Activated naive CD4-positive, alpha-beta T cell treated with Interleukin-2 at 50 U/mL for 16 hours (primary cell): Measurements from ENCODE around the gene FAM163A.
"Not testable (repeated sequence)": the region's sequence is repeated elsewhere in the genome, so short reads cannot be mapped to it uniquely, and the experiment has no call there.

Experiments used
- DNase-seq: peaks from one replicate; pipeline ENCODE4 v3.0.0-alpha.2; 2020

FAM163A gene

GRCh38 chr1:179817789-179818188 is 74.7 kb downstream of the FAM163A start:
- DNase-seq: no peak

DNA sequence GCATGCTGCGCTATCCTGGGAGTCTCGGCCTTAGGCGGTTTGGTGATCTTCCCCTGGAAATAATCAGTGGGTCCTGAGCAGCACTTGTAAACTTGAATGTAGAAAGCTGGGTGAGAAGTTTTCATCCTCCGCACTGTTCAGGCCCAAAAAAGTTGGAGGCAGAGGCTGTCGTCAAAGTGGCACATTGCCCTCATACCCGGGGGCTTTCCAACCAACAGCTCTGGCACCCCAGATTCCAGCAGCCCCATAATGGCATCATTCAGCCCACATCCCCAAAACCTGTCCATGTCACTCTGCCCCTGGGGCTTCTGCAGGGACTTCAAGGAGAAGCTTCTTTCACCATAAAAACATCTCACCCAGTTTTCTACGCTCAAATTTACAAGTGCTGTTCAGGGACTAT is 75.2 kb downstream of the FAM163A start:
- DNase-seq: no peak

DNA sequence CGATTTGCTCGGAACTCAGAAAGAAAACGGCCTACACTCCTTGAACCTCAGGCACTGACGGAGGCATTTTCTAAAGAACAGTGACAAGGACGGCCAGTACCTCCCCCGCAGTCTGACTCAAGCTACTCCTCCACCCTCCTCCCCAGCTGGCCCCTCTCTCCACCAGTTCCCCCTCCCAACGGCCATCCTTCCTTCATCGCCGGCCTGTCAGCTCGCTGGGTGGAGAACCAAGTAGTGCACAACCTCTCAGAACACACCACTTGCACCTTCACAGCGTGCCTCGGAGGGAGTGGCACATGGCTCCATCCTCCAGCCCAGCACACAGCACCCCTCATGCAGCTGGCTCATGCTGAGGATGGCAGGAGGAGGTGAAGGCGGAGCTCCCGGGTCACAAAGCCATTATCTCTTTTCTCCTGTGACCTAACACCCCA is 75.7 kb downstream of the FAM163A start:
- DNase-seq: no peak

GRCh38 chr1:179820226-179820970 is 77.3 kb downstream of the FAM163A start:
- DNase-seq: no peak

DNA sequence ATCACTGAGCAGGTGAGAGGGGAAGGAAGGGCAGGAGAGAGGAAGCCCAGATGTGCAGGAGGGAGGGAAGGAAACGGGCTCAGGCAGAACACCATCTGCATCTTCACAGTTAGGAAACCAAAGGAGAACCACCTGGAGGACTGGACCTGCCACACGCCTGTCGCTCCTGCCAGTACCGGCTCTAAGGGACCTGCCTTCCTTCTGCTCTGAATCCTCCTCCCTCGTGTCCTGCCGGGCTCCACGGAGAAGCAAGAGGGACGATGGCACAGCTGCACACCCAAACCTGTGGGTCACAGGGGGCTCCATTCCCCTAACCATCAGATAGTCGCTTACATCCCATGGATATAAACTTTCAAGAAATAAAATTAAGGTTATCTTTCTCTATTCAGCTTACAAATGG is 78.4 kb downstream of the FAM163A start:
- no peak for DNase-seq

DNA sequence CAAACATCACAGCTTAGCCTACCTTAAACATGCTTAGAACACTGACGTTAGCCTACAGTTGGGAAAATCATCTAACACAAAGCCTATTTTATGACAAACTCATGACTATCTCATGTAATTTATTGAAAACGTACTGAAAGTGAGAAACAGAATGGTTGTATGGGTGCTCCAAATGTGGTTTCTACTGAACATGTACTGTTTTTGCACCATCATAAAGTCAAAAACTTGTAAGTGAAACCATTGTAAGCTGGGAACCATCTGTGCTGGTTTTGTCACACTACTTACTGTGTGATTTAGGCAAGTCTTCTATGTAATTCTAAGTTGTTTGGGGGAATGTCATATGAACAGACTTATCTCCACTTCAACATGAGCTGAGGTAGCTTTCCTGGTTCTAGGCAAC is 79.0 kb downstream of the FAM163A start:
- no peak for DNase-seq

DNA sequence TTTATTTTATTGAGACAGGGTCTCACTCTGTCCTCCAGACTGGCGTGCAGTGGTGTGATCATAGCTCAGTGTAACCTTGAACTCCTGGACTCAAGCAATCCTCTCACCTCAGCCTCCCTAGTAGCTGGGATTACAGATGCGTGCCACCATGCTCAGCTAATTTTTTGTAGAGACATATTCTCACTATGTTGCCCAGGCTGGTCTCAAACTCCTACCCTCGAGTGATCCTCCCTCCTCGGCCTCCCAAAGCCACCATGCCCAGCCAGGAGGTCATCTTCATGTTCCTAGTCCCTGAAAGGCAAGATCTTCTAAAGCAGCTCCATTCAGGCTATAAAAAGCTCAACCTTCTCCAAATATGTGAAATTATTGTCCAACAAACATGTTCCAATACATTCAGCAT is 80.6 kb downstream of the FAM163A start:
- no peak for DNase-seq

- DNase-seq: no peak
Observed at GRCh38 chr1:179824265-179824664, 81.2 kb downstream of the FAM163A start.

DNA sequence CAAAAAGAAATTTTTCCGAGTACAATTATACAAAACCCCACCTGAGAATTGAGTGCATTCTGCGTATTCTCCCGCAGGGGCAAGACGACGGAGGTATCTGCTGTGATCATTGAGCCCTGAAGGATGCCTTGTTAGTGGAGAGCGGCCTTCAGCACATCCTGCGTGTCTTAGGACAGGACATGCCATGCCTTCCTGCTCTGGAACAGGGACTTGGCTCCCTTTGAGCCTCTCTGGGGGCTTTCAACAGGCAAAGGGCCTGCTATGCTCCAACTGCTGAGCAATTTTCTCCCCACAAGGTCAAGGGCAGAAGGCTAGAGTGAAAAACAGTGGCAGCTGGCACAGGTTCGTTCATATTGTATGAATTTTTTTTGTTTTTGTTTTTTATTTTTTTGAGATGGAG is 82.1 kb downstream of the FAM163A start:
- DNase-seq: no peak

DNA sequence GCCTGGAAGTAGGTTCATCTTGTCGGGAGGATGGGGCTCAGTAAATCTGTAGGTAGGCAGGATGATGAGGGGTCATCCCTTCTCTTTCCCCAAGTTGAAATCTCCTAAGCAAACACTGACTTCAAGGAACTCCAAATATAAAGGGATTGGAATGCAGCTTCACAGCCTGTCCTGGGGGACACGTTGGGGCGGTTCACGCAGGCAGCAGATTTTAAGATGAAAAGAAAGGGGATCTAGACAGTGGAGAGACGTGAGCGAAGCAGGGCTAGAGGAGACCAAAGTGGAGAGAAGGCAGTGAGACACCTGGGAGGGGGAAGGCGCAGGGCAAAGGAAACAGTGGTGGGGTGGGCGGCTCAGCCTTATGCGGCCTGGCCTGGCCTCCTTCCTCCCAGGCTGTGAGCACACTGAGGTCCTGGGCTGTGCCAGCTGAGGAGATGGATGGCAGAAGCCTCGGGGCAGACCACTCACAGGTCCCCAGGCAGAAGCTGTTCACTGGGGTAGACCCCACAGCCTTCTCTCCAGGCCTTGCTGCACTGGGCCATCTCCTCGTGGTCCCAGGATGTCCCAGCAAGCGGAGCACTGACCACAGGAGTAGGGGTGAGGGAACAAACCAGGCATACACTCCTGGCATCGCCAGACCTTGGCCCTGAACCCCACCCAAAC is 82.8 kb downstream of the FAM163A start:
- DNase-seq: no peak

DNA sequence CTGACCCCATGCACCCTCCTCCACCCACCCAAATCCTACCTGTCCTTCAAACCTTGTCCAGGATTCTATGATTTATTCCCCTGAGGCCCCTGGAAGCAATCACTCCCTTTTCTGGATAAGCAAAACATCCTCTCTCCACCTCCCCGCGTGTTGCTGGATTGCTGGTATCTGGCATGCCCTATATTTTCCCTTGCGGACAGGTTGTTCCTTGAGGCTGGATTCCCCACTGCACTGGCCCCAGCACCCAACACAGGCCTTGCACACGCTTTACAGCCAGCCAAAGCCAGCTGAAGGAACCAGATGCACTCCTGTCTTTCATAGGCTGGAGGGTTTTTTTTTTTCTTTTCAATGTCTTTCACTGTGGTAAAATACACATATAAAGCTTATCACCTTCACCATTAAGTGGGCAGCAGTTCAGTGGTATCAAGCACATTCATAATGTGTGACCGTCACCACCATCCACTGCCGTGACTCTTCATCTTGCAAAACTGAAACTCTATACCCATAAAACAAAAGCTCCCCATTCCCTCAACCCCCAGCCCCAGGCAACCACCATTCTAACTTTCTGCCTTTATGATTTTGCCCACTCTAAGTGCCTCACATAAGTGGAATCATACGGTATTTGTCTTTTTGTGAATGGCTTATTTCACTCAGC is 83.7 kb downstream of the FAM163A start:
- DNase-seq: no peak

DNA sequence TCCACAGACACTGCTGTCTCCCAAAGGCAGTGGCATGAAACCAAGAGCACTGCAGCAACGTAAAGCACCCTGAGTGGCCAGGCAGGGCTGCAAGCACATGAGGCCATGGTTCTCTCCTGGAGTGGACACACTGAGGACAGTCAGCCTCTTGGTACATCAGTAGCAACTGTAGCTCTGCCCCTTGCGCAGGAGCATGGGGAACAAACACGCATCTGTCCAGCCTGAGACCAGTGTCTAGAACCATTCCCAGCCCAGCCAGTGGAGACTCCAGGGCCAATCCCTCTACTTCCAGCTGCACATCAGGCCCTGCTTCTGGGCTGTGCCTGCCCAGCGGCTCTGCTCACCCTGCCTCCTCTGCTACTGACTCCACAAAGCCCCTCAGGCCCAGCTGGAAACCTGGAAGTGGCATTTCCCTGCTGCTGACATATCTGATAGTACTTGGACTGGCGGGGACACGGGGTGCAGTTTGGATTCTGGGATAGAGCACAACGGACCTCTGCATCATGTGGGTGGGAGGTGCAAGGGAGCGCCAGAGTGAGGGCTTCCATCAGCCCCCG is 85.5 kb downstream of the FAM163A start:
- DNase-seq: no peak

DNA sequence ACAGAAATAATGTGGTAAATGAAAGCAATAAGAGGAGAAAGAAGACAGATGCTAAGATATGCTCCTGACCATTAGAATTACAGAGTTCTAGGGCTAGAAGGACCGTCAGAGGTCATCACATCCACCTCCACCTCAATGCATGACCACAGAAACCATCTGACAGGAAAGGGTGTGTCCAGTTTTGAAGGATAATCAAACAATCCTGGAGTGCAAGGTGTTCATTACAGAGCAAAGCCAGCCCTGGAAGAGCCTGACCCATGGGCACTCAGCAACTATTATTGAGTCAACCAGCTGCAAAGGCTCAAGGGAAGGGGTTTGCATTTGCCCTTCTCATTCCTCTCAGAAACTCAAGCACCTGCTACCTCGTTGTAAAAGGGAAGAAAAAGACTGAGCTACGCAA is 88.1 kb downstream of the FAM163A start:
- no peak for DNase-seq

- DNase-seq: peak; percentile 7
Observed at GRCh38 chr1:179831852-179832699, 89.0 kb downstream of the FAM163A start.

DNA sequence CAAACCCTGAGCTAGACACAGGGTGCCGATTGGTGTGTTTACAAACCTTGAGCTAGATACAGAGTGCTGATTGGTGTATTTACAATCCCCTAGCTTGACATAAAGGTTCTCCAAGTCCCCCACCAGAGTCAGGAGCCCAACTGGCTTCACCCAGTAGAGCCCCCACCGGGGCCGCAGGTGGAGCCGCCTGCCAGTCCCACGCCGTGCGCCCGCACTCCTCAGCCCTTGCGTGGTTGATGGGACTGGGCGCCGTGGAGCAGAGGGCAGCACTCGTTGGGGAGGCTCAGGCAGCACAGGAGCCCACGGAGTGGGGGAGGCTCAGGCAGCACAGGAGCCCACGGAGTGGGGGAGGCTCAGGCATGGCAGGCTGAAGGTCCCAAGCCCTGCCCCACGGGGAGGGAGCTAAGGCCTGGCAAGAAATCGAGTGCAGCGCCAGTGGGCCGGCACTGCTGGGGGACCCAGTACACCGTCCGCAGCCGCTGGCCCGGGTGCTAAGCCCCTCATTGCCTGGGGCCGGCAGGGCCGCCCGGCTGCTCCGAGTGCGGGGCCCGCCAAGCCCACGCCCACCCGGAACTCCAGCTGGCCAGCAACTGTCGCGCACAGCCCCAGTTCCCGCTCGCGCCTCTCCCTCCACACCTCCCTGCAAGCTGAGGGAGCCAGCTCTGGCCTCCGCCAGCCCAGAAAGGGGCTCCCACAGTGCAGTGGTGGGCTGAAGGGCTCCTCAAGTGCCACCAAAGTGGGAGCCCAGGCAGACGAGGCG is 93.8 kb downstream of the FAM163A start:
- DNase-seq: not testable (repeated sequence)

DNA sequence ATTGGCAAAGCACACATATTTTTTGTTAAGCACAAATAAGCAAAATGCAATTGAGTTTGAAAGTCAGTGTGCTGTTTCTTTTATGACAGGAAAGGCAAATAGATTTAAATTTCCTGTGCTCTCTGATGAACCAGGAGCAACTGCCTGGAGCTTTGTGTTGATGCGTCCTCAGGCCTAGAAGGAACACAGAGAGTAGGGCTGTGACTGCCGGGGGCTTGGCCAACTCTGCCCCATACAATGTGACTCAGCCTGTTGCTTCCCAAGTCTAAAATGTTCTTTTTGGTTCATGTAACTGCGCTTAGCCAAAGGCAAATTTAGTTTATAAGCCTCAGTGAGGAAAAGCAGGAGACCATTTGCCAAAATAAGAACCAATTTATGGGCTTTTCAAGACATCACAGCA is 97.0 kb downstream of the FAM163A start:
- no peak for DNase-seq

DNA sequence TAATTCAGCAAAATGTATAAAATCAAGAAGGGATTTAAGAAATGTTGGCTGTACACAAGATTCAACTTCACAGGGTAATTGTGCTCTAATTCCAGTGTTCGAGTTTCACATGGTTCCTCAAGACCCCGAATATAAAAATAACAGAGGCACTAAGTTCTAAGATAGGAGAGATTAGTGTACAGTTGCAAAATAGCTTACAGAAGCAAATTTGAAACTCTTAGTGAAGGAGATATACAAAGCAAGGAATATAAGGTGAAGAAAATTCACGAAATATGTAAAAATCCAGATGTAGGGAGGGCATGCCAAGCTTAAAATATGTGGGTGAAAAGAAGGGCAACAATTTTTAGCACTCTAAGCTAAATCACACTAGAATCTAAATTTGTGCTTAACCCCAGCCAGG is 105.1 kb downstream of the FAM163A start:
- no peak for DNase-seq

DNA sequence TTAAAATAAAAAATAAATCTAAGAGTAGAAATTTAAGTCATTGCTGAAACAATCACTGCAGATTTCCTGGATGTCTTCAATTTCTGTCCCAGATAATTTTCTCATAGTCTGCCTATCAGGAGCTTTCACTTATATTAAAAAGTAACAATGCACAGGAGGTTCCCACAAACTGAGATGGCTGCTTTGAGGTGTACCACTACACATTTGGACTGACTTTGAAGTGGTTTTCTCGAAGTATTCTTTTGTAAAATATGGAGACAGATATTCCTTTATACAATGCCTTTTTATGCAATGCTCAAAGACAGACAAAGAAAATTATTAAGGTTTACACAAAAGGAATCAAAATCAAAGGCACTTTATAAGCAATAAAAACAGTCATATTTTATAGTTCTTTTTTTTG is 110.0 kb downstream of the FAM163A start:
- DNase-seq: no peak

GRCh38 chr1:179855831-179856230 is 112.7 kb downstream of the FAM163A start:
- DNase-seq: not testable (repeated sequence)

- DNase-seq: no peak
Observed at GRCh38 chr1:179856296-179856695, 113.2 kb downstream of the FAM163A start.

- DNase-seq: no peak
Observed at GRCh38 chr1:179857009-179857408, 113.9 kb downstream of the FAM163A start.

- DNase-seq: no peak
Observed at GRCh38 chr1:179860652-179861051, 117.6 kb downstream of the FAM163A start.
